Hepatocyte (in vitro differentiated cells): ENCODE results near the gene P4HA3. TPM values are rescaled to one million over a fixed set of nuclear protein-coding genes. Genes with fewer than 3 reads are reported as not detected.

ENCODE experiments used
- DNase-seq: peaks from one replicate; pipeline ENCODE4 v3.0.0-alpha.2; 2016; ENCODE audit warnings: low spot score
- H2AFZ ChIP-seq: fragments of 200-600 bp; sonication (generic); 2 replicates; pipeline ENCODE4 v1.6.0; 2016; ENCODE audit warnings: antibody characterized with exemption, mild to moderate bottlenecking
- H3K27ac ChIP-seq: fragments of 200-600 bp; sonication (generic); 2 replicates; pipeline ENCODE4 v1.5.1; 2016; ENCODE audit warnings: mild to moderate bottlenecking
- H3K27me3 ChIP-seq: fragments of 200-600 bp; sonication (generic); 2 replicates; pipeline ENCODE4 v1.6.1; 2016
- H3K36me3 ChIP-seq: fragments of 200-600 bp; sonication (generic); replicated peaks from 2 replicates; pipeline ENCODE4 v1.5.1; 2016; ENCODE audit warnings: low read depth; ENCODE audit not compliant: insufficient read depth
- H3K4me1 ChIP-seq: fragments of 200-600 bp; sonication (generic); 2 replicates; pipeline ENCODE4 v1.5.1; 2016; ENCODE audit warnings: mild to moderate bottlenecking, moderate library complexity; ENCODE audit not compliant: insufficient read depth
- H3K4me2 ChIP-seq: fragments of 200-600 bp; sonication (generic); 2 replicates; pipeline ENCODE4 v1.6.0; 2016
- H3K4me3 ChIP-seq: fragments of 200-600 bp; sonication (generic); 2 replicates; pipeline ENCODE4 v1.5.1; 2016; ENCODE audit warnings: mild to moderate bottlenecking
- H3K79me2 ChIP-seq: fragments of 200-600 bp; sonication (generic); 2 replicates; pipeline ENCODE4 v1.6.0; 2017; ENCODE audit warnings: mild to moderate bottlenecking
- H3K9me2 ChIP-seq: fragments of 200-600 bp; sonication (generic); replicated peaks from 2 replicates; pipeline ENCODE4 v1.6.0; 2017; ENCODE audit warnings: mild to moderate bottlenecking; ENCODE audit not compliant: insufficient read depth
- H3K9me3 ChIP-seq: fragments of 200-600 bp; sonication (generic); 2 replicates; pipeline ENCODE4 v1.5.1; 2016; ENCODE audit warnings: low read depth, mild to moderate bottlenecking
- H4K20me1 ChIP-seq: fragments of 200-600 bp; sonication (generic); 2 replicates; pipeline ENCODE4 v1.6.0; 2016; ENCODE audit warnings: mild to moderate bottlenecking; ENCODE audit not compliant: insufficient read depth, poor library complexity, severe bottlenecking
- EZH2 ChIP-seq: fragments of 200-600 bp; sonication (generic); IDR thresholded peaks from 2 replicates; pipeline ENCODE4 v1.6.1; 2016; ENCODE audit warnings: antibody characterized with exemption, mild to moderate bottlenecking, borderline replicate concordance
- EZH2phosphoT487 ChIP-seq: fragments of 200-600 bp; sonication (generic); IDR thresholded peaks from one replicate; pipeline ENCODE4 v1.6.1; 2018; ENCODE audit warnings: antibody characterized with exemption, mild to moderate bottlenecking, low read depth, moderate library complexity; ENCODE audit not compliant: unreplicated experiment, severe bottlenecking
- WGBS: methylation state at CpG from one replicate; pipeline ENCODE4 v1.1.6; 2016; ENCODE audit warnings: low lambda C conversion rate; ENCODE audit errors: missing lambda C conversion rate; 5-methylcytosine and 5-hydroxymethylcytosine counted together
- polyA plus RNA-seq: library from polyadenylated mRNA; unstranded; fragments of >200 nt; fragmentation: Nextera tagmentation; extraction: Ambion mirVana; gene quantifications from 2 replicates; pipeline ENCODE4 v1.2.1, GENCODE V29; 2016
- total RNA-seq: library from RNA; depleted of rRNA; stranded (reverse); fragments of >200 nt; gene quantifications from 2 replicates; pipeline ENCODE4 v1.2.3, GENCODE V29; 2014
- TF ChIP-seq, protein P1 (sequence below): fragments of 200-600 bp; sonication (generic); IDR thresholded peaks from 2 replicates; pipeline ENCODE4 v1.5.1; 2016; ENCODE audit warnings: antibody characterized with exemption, mild to moderate bottlenecking; ENCODE audit not compliant: poor library complexity

Gene P4HA3
- total and polyA plus RNA-seq, 2 experiments from 2014 or later: 1.3 to 2.3 TPM

- no peaks in the 10 kb centered on the region for H3K79me2 ChIP-seq
- no peak for TF ChIP-seq EZH2
- TF ChIP-seq, protein P1, sequence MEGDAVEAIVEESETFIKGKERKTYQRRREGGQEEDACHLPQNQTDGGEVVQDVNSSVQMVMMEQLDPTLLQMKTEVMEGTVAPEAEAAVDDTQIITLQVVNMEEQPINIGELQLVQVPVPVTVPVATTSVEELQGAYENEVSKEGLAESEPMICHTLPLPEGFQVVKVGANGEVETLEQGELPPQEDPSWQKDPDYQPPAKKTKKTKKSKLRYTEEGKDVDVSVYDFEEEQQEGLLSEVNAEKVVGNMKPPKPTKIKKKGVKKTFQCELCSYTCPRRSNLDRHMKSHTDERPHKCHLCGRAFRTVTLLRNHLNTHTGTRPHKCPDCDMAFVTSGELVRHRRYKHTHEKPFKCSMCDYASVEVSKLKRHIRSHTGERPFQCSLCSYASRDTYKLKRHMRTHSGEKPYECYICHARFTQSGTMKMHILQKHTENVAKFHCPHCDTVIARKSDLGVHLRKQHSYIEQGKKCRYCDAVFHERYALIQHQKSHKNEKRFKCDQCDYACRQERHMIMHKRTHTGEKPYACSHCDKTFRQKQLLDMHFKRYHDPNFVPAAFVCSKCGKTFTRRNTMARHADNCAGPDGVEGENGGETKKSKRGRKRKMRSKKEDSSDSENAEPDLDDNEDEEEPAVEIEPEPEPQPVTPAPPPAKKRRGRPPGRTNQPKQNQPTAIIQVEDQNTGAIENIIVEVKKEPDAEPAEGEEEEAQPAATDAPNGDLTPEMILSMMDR: no peak
- no peaks in the 10 kb centered on the region for H3K9me2 ChIP-seq
- H2AFZ ChIP-seq: no peak overlapping the region
- peaks cover 9% of the 10 kb centered on the region for H3K4me1 ChIP-seq
- DNase-seq: peak; percentile 41
- H3K36me3 ChIP-seq: no peaks in the 10 kb centered on the region
- 80% methylated on average over 7 of the region's 7 CpGs for WGBS
- no peak overlapping the region for H3K4me3 ChIP-seq
- no peaks in the 10 kb centered on the region for H3K27me3 ChIP-seq
- no peak overlapping the region for H3K4me2 ChIP-seq
- no peaks in the 10 kb centered on the region for H4K20me1 ChIP-seq
- H3K9me3 ChIP-seq: no peaks in the 10 kb centered on the region
- H3K27ac ChIP-seq: no peak overlapping the region
Observed at GRCh38 chr11:74325649-74326645, 14.5 kb upstream of the P4HA3 start.

- WGBS: 89% methylated on average over 2 of the region's 2 CpGs
- H3K36me3 ChIP-seq: no peaks in the 10 kb centered on the region
- H3K4me1 ChIP-seq: peaks cover 16% of the 10 kb centered on the region
- H2AFZ ChIP-seq: no peak overlapping the region
- no peak overlapping the region for H3K27ac ChIP-seq
- H3K79me2 ChIP-seq: no peaks in the 10 kb centered on the region
- H3K27me3 ChIP-seq: no peaks in the 10 kb centered on the region
- DNase-seq: no peak
- H3K4me3 ChIP-seq: no peak overlapping the region
- H3K9me3 ChIP-seq: no peaks in the 10 kb centered on the region
- TF ChIP-seq EZH2phosphoT487 (no peak), EZH2 (no peak)
- TF ChIP-seq, protein P1: no peak
- H4K20me1 ChIP-seq: no peaks in the 10 kb centered on the region
- no peak overlapping the region for H3K4me2 ChIP-seq
- H3K9me2 ChIP-seq: no peaks in the 10 kb centered on the region
Observed at GRCh38 chr11:74322667-74323066, 11.2 kb upstream of the P4HA3 start.

DNA sequence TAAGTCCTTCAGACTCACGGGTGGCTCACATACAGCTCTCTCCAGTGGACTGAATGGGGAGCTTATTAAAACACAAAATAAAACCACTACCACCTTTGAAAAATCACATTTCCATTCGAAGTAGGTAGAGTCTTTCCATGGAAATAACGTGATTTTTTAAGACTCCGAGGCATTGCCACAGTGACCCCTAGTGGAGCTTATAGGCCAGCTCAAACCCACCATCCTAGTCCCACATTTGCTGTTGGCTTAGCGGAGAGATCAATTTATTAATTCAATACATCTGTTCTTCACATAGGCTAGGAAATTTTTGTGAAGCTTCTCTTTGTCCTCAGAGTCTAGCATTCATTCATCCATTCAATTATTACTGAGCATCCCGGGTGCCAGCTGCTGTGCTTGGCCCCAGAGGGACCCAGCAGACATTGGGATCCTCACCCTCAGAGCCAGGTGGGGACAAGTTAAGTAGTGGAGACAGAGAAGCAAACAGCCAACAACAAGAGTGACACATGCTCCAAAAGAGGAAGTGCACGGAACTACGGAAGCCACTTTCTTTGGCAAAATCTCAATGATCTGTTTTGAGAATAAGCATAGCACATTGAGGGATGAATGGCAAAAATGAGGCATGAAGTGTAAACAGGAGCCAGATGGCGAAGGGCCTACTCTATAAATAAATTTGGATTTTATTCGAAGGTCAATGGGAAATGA lies 10.2 kb upstream of the P4HA3 start:
- H3K27ac ChIP-seq: no peak overlapping the region
- no peaks in the 10 kb centered on the region for H3K9me3 ChIP-seq
- no peak for TF ChIP-seq EZH2phosphoT487
- TF ChIP-seq, protein P1: peak; percentile 54
- WGBS: 55% methylated on average over 10 of the region's 10 CpGs
- H3K27me3 ChIP-seq: no peaks in the 10 kb centered on the region
- peak; percentile 34 for DNase-seq
- no peaks in the 10 kb centered on the region for H3K79me2 ChIP-seq
- H3K4me2 ChIP-seq: no peak overlapping the region
- H4K20me1 ChIP-seq: no peaks in the 10 kb centered on the region
- H3K9me2 ChIP-seq: no peaks in the 10 kb centered on the region
- no peak overlapping the region for H2AFZ ChIP-seq
- no peaks in the 10 kb centered on the region for H3K36me3 ChIP-seq
- no peak overlapping the region for H3K4me3 ChIP-seq
- peaks cover 16% of the 10 kb centered on the region for H3K4me1 ChIP-seq
